ENCODE measurements around the gene HS2ST1.

DNA sequence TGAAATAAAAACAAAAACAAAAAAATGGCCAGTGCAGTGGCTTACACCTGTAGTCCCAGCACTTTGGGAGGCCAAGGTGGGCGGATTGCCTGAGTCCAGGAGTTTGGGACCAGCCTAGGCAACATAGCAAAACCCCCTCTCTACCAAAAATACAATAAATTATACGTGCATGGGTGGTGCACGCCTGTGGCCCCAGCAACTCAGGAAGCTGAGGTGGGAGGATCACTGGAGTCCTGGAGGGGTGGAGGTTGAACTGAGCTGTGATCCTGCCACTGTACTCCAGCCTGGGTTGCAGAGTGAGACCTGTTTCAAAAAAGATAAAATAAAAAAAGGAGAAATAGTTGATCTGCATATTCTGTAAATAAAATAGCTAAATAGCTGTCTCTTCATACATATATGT is 41.2 kb downstream of the HS2ST1 start:
- TF ChIP-seq, protein P1, sequence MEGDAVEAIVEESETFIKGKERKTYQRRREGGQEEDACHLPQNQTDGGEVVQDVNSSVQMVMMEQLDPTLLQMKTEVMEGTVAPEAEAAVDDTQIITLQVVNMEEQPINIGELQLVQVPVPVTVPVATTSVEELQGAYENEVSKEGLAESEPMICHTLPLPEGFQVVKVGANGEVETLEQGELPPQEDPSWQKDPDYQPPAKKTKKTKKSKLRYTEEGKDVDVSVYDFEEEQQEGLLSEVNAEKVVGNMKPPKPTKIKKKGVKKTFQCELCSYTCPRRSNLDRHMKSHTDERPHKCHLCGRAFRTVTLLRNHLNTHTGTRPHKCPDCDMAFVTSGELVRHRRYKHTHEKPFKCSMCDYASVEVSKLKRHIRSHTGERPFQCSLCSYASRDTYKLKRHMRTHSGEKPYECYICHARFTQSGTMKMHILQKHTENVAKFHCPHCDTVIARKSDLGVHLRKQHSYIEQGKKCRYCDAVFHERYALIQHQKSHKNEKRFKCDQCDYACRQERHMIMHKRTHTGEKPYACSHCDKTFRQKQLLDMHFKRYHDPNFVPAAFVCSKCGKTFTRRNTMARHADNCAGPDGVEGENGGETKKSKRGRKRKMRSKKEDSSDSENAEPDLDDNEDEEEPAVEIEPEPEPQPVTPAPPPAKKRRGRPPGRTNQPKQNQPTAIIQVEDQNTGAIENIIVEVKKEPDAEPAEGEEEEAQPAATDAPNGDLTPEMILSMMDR (IDR thresholded peaks at IDR 0.05) = no peak
- TF ChIP-seq POLR2A (IDR thresholded peaks at IDR 0.05) = no peak
